IMR-90 (cell line): ENCODE data around the gene BICD2.

Experiments
- CHD1 ChIP-seq: IDR thresholded peaks from 2 replicates; pipeline ENCODE4 v1.6.1; 2012; ENCODE audit warnings: low read depth, low read length, improper control_type of control experiment
- FOS ChIP-seq: fragments of 150-350 bp; IDR thresholded peaks from 2 replicates; pipeline ENCODE4 v1.6.1; 2016; ENCODE audit warnings: low read depth, low read length
- MXI1 ChIP-seq: IDR thresholded peaks from 2 replicates; pipeline ENCODE4 v1.6.1; 2012; ENCODE audit warnings: low read depth, mild to moderate bottlenecking, low read length, moderate library complexity, borderline replicate concordance
- NFE2L2 ChIP-seq: fragments of 150-350 bp; IDR thresholded peaks from 2 replicates; pipeline ENCODE4 v1.6.1; 2016; ENCODE audit warnings: low read depth, mild to moderate bottlenecking, low read length
- POLR2A ChIP-seq: IDR thresholded peaks from 2 replicates; pipeline ENCODE4 v1.6.1; 2012; ENCODE audit warnings: mild to moderate bottlenecking, low read depth, low read length
- RFX5 ChIP-seq: IDR thresholded peaks from 2 replicates; pipeline ENCODE4 v1.8.0; 2012; ENCODE audit warnings: low read depth, mild to moderate bottlenecking, low read length, moderate library complexity
- SMC3 ChIP-seq: fragments of 150-350 bp; IDR thresholded peaks from 2 replicates; pipeline ENCODE4 v1.6.1; 2016; ENCODE audit warnings: low read depth, mild to moderate bottlenecking, antibody characterized with exemption, low read length, moderate library complexity
- TF ChIP-seq, protein P1 (sequence below): conservative IDR thresholded peaks from 2 replicates; pipeline ENCODE4 v1.5.1; 2012; ENCODE audit warnings: mild to moderate bottlenecking, low read depth, low read length, improper control_type of control experiment
- TF ChIP-seq, protein P2 (sequence below): fragments of 150-350 bp; IDR thresholded peaks from 2 replicates; pipeline ENCODE4 v1.6.1; 2017; ENCODE audit warnings: mild to moderate bottlenecking, antibody characterized with exemption, low read length, low read depth

GRCh38 chr9:92760494-92760893 lies 4.1 kb downstream of the BICD2 start:
- TF ChIP-seq POLR2A (no peak), FOS (no peak), RFX5 (no peak), MXI1 (no peak), SMC3 (no peak), NFE2L2 (no peak), CHD1 (no peak)
- TF ChIP-seq, protein P1, sequence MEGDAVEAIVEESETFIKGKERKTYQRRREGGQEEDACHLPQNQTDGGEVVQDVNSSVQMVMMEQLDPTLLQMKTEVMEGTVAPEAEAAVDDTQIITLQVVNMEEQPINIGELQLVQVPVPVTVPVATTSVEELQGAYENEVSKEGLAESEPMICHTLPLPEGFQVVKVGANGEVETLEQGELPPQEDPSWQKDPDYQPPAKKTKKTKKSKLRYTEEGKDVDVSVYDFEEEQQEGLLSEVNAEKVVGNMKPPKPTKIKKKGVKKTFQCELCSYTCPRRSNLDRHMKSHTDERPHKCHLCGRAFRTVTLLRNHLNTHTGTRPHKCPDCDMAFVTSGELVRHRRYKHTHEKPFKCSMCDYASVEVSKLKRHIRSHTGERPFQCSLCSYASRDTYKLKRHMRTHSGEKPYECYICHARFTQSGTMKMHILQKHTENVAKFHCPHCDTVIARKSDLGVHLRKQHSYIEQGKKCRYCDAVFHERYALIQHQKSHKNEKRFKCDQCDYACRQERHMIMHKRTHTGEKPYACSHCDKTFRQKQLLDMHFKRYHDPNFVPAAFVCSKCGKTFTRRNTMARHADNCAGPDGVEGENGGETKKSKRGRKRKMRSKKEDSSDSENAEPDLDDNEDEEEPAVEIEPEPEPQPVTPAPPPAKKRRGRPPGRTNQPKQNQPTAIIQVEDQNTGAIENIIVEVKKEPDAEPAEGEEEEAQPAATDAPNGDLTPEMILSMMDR, result no peak
- TF ChIP-seq, protein P2, sequence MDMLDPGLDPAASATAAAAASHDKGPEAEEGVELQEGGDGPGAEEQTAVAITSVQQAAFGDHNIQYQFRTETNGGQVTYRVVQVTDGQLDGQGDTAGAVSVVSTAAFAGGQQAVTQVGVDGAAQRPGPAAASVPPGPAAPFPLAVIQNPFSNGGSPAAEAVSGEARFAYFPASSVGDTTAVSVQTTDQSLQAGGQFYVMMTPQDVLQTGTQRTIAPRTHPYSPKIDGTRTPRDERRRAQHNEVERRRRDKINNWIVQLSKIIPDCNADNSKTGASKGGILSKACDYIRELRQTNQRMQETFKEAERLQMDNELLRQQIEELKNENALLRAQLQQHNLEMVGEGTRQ, result no peak
